Neural cell (in vitro differentiated cells): Measurements from ENCODE around the gene ANKAR. TPM values are rescaled to one million over a fixed set of nuclear protein-coding genes. Genes with fewer than 3 reads are reported as not detected.

Experiments
- H2AFZ ChIP-seq: fragments of 200-600, 300-800 bp; sonication (generic), shearing (Covaris generic); 2 replicates; pipeline ENCODE4 v1.6.0; 2014; ENCODE audit warnings: low read depth, mild to moderate bottlenecking, antibody characterized with exemption, low read length, moderate library complexity
- H3F3A ChIP-seq: fragments of 200-600 bp; shearing (Covaris generic); 2 replicates; pipeline ENCODE4 v1.6.1; 2016; ENCODE audit warnings: mild to moderate bottlenecking, moderate library complexity, mixed read lengths, antibody characterized with exemption, low read length; ENCODE audit not compliant: insufficient read depth, poor library complexity, severe bottlenecking
- H3K27ac ChIP-seq: fragments of 200-600, 300-800 bp; sonication (generic), shearing (Covaris generic); 2 replicates; pipeline ENCODE4 v1.5.1; 2014; ENCODE audit warnings: mild to moderate bottlenecking, low read length, moderate library complexity
- H3K27me3 ChIP-seq: fragments of 300-800, 200-600 bp; sonication (generic), shearing (Covaris generic); 2 replicates; pipeline ENCODE4 v1.6.0; 2014; ENCODE audit warnings: mild to moderate bottlenecking, low read depth, low read length, moderate library complexity; ENCODE audit not compliant: insufficient read depth
- H3K36me3 ChIP-seq: fragments of 300-800, 200-600 bp; sonication (generic), shearing (Covaris generic); 2 replicates; pipeline ENCODE4 v1.5.1; 2014; ENCODE audit warnings: mild to moderate bottlenecking, antibody characterized with exemption, low read length, moderate library complexity; ENCODE audit not compliant: insufficient read depth
- H3K4me2 ChIP-seq: fragments of 300-800, 200-600 bp; sonication (generic), shearing (Covaris generic); 2 replicates; pipeline ENCODE4 v1.6.0; 2014; ENCODE audit warnings: mild to moderate bottlenecking, low read length
- H3K4me3 ChIP-seq: fragments of 300-800, 200-600 bp; sonication (generic), shearing (Covaris generic); 2 replicates; pipeline ENCODE4 v1.5.1; 2014; ENCODE audit warnings: mild to moderate bottlenecking, low read length, moderate library complexity
- H3K79me2 ChIP-seq: fragments of 200-600 bp; shearing (Covaris generic); replicated peaks from 2 replicates; pipeline ENCODE4 v1.6.0; 2014; ENCODE audit warnings: mild to moderate bottlenecking, low read length, moderate library complexity; ENCODE audit not compliant: insufficient read depth
- H3K9ac ChIP-seq: fragments of 300-800, 200-600 bp; sonication (generic), shearing (Covaris generic); 2 replicates; pipeline ENCODE4 v1.6.1; 2016; ENCODE audit warnings: mild to moderate bottlenecking, low read length, mixed read lengths
- H3K9me2 ChIP-seq: fragments of 200-600 bp; shearing (Covaris generic); 2 replicates; pipeline ENCODE4 v1.6.1; 2016; ENCODE audit warnings: mild to moderate bottlenecking, low read length, mixed read lengths; ENCODE audit not compliant: insufficient read depth
- H3K9me3 ChIP-seq: fragments of 200-600, 300-800 bp; sonication (generic), shearing (Covaris generic); 2 replicates; pipeline ENCODE4 v1.6.1; 2016; ENCODE audit warnings: mild to moderate bottlenecking, mixed run types, low read length, moderate library complexity, mixed read lengths
- H4K20me1 ChIP-seq: fragments of 200-600 bp; shearing (Covaris generic); 2 replicates; pipeline ENCODE4 v1.6.1; 2016; ENCODE audit warnings: mild to moderate bottlenecking, mixed run types; ENCODE audit not compliant: insufficient read depth
- EP300 ChIP-seq: fragments of 450-650 bp; conservative IDR thresholded peaks from 2 replicates; pipeline ENCODE4 v1.6.1; 2014; ENCODE audit warnings: antibody characterized with exemption, mild to moderate bottlenecking, moderate library complexity; ENCODE audit not compliant: poor library complexity, severe bottlenecking
- EZH2 ChIP-seq: fragments of 200-600, 300-800 bp; shearing (Covaris generic), sonication (generic); IDR thresholded peaks from 2 replicates; pipeline ENCODE4 v1.6.1; 2014; ENCODE audit warnings: antibody characterized with exemption, low read length, borderline replicate concordance, mild to moderate bottlenecking; ENCODE audit not compliant: insufficient read depth, poor library complexity, severe bottlenecking
- MXI1 ChIP-seq: fragments of 450-650 bp; conservative IDR thresholded peaks from 2 replicates; pipeline ENCODE4 v1.6.1; 2014; ENCODE audit warnings: antibody characterized with exemption, mild to moderate bottlenecking; ENCODE audit not compliant: poor library complexity, severe bottlenecking
- POLR2AphosphoS5 ChIP-seq: IDR thresholded peaks from 2 replicates; pipeline ENCODE4 v1.6.1; 2012
- RAD21 ChIP-seq: fragments of 450-650 bp; conservative IDR thresholded peaks from 2 replicates; pipeline ENCODE4 v1.6.1; 2014; ENCODE audit warnings: antibody characterized with exemption, mild to moderate bottlenecking, moderate library complexity
- SMC3 ChIP-seq: fragments of 450-650 bp; conservative IDR thresholded peaks from 2 replicates; pipeline ENCODE4 v1.6.1; 2014; ENCODE audit warnings: antibody characterized with exemption, mild to moderate bottlenecking, moderate library complexity; ENCODE audit not compliant: poor library complexity
- TAF1 ChIP-seq: IDR thresholded peaks from 2 replicates; pipeline ENCODE4 v1.6.1; 2012; ENCODE audit warnings: low read depth
- polyA plus RNA-seq: library from polyadenylated mRNA; depleted of rRNA; stranded (reverse); fragments of >200 nt; gene quantifications from 2 replicates; pipeline ENCODE4 v1.2.3, GENCODE V29; 2014
- TF ChIP-seq, protein P1 (sequence below): IDR thresholded peaks from 2 replicates; pipeline ENCODE4 v1.6.1; 2012; ENCODE audit warnings: borderline replicate concordance
- TF ChIP-seq, protein P2 (sequence below): fragments of 450-650 bp; IDR thresholded peaks from 2 replicates; pipeline ENCODE4 v1.5.1; 2014; ENCODE audit warnings: antibody characterized with exemption, mild to moderate bottlenecking, moderate library complexity; ENCODE audit not compliant: poor library complexity, severe bottlenecking

Gene ANKAR
- polyA plus RNA-seq, 1 donor from 2014 or later: 7.4 TPM

DNA sequence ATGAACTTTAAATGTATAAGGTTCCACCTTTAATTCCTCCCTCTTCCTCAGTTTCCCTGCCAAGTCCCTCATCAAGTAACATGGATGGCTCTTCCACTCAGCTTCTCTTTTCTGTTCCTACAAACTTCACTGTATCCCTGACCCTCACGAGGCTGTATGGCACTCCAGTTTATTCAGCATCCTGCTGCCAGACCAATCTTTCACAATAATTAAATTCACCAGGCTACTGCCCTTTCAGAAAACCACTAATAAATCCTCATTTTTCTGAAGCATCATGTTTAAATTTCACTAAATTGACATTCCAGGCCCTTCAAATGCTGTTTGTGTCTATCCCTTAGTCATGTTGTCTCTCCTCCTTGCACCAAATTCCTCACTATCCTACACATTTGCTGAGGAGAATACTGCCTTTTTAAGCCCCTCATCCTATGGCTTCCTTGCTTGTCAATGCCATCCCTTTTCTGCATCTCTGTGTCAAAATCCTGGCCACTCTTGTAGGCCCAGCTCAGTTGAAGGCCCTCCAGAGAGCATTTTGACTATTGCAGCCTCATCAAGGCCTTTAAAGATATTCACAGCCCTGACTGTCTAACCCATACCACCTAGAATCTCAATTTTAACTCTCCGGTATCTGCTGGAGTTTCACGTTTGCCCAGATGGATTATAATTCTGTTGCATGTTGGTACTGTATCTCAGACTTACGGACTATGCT lies 36.0 kb upstream of the ANKAR start:
- no peak overlapping the region for H3K27ac ChIP-seq
- no peaks in the 10 kb centered on the region for H3F3A ChIP-seq
- no peaks in the 10 kb centered on the region for H3K79me2 ChIP-seq
- no peaks in the 10 kb centered on the region for H3K9me2 ChIP-seq
- H3K9ac ChIP-seq: no peak overlapping the region
- no peaks in the 10 kb centered on the region for H3K9me3 ChIP-seq
- H3K4me2 ChIP-seq: no peak overlapping the region
- H3K4me3 ChIP-seq: no peak overlapping the region
- H4K20me1 ChIP-seq: no peaks in the 10 kb centered on the region
- H3K27me3 ChIP-seq: no peaks in the 10 kb centered on the region
- H3K36me3 ChIP-seq: no peaks in the 10 kb centered on the region
- TF ChIP-seq TAF1 (no peak), EZH2 (no peak), POLR2AphosphoS5 (no peak), EP300 (no peak), RAD21 (no peak), SMC3 (no peak), MXI1 (no peak)
- TF ChIP-seq, protein P1, sequence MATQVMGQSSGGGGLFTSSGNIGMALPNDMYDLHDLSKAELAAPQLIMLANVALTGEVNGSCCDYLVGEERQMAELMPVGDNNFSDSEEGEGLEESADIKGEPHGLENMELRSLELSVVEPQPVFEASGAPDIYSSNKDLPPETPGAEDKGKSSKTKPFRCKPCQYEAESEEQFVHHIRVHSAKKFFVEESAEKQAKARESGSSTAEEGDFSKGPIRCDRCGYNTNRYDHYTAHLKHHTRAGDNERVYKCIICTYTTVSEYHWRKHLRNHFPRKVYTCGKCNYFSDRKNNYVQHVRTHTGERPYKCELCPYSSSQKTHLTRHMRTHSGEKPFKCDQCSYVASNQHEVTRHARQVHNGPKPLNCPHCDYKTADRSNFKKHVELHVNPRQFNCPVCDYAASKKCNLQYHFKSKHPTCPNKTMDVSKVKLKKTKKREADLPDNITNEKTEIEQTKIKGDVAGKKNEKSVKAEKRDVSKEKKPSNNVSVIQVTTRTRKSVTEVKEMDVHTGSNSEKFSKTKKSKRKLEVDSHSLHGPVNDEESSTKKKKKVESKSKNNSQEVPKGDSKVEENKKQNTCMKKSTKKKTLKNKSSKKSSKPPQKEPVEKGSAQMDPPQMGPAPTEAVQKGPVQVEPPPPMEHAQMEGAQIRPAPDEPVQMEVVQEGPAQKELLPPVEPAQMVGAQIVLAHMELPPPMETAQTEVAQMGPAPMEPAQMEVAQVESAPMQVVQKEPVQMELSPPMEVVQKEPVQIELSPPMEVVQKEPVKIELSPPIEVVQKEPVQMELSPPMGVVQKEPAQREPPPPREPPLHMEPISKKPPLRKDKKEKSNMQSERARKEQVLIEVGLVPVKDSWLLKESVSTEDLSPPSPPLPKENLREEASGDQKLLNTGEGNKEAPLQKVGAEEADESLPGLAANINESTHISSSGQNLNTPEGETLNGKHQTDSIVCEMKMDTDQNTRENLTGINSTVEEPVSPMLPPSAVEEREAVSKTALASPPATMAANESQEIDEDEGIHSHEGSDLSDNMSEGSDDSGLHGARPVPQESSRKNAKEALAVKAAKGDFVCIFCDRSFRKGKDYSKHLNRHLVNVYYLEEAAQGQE: no peak
- TF ChIP-seq, protein P2, sequence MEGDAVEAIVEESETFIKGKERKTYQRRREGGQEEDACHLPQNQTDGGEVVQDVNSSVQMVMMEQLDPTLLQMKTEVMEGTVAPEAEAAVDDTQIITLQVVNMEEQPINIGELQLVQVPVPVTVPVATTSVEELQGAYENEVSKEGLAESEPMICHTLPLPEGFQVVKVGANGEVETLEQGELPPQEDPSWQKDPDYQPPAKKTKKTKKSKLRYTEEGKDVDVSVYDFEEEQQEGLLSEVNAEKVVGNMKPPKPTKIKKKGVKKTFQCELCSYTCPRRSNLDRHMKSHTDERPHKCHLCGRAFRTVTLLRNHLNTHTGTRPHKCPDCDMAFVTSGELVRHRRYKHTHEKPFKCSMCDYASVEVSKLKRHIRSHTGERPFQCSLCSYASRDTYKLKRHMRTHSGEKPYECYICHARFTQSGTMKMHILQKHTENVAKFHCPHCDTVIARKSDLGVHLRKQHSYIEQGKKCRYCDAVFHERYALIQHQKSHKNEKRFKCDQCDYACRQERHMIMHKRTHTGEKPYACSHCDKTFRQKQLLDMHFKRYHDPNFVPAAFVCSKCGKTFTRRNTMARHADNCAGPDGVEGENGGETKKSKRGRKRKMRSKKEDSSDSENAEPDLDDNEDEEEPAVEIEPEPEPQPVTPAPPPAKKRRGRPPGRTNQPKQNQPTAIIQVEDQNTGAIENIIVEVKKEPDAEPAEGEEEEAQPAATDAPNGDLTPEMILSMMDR: no peak
- H2AFZ ChIP-seq: no peak overlapping the region

DNA sequence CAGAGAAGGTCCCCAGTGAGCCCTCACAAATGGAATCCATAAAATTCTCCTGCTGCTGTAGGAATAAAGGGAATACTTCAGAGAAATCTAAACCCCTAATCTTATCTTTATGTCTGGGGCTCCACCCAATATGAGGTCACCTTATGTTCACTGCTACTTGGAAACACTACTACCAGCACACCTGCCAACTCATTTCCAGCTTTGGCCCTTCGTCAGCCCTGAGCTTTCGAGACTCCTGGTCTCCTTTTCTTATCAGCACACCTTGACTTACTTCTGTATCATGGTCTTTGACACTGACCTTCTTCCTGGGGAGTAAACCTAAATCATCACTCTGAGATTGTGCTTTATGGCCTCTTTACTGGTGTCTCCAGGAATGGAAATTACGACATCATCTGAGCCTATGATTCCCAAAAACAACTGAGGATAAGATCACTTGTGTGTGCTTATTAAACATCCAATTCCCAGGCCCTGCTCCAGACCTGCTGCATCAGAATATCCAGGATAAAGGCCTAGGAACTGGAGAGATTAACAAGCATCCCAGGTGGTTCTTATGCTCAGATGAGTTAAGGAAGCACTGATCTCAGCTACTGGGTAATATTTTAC lies 35.4 kb upstream of the ANKAR start:
- Histone ChIP-seq H3K79me2 (no peaks in the 10 kb centered on the region), H4K20me1 (no peaks in the 10 kb centered on the region), H3K4me3 (no peak overlapping the region), H2AFZ (no peak overlapping the region), H3K36me3 (no peaks in the 10 kb centered on the region), H3K9me2 (no peaks in the 10 kb centered on the region), H3K9ac (no peak overlapping the region), H3K27ac (no peak overlapping the region), H3K4me2 (no peak overlapping the region), H3K9me3 (no peaks in the 10 kb centered on the region), H3F3A (no peaks in the 10 kb centered on the region), H3K27me3 (no peaks in the 10 kb centered on the region)
- TF ChIP-seq, protein P1: no peak
- TF ChIP-seq EZH2: no peak
- no peak for TF ChIP-seq EP300
- TF ChIP-seq TAF1: no peak
- TF ChIP-seq POLR2AphosphoS5: no peak
- TF ChIP-seq SMC3: no peak
- TF ChIP-seq MXI1: no peak
- no peak for TF ChIP-seq RAD21
- TF ChIP-seq, protein P2: no peak
